PC-3 (cell line): Measurements from ENCODE around the gene MOB3A. TPM values are rescaled to one million over a fixed set of nuclear protein-coding genes. Genes with fewer than 3 reads are reported as not detected.

Experiments used
- ATAC-seq: fragments of 200-7000 bp; cut with Tn5 transposase; 2 replicates; pipeline ENCODE4 v1.9.1; 2020; ENCODE audit warnings: mild to moderate bottlenecking, moderate library complexity
- BruUV-seq: library from RNA; stranded (reverse); fragments of 400-500 nt; replicated peaks from 2 replicates; lab custom pipeline; 2021; lab: Mats Ljungman, UMichigan
- CTCF ChIA-PET: fragments of 300-600 bp; sonication (Branson Sonifier 250); formaldehyde crosslinking; loops from one replicate; lab custom pipeline; 2022; ENCODE audit warnings: antibody characterized with exemption; lab: Charles Lee
- POLR2A ChIA-PET: fragments of 300-600 bp; sonication (Branson Sonifier 250); formaldehyde crosslinking; loops from one replicate; lab custom pipeline; 2022; ENCODE audit warnings: antibody characterized with exemption; ENCODE audit not compliant: unreplicated experiment; lab: Charles Lee
- DNase-seq: peaks from one replicate; pipeline ENCODE4 v3.0.0-alpha.2; 2015
- H2AFZ ChIP-seq: fragments of 300-600 bp; sonication (generic); 2 replicates; pipeline ENCODE4 v1.6.0; 2016; ENCODE audit warnings: antibody characterized with exemption, low read length
- H3F3A ChIP-seq: fragments of 300-600 bp; sonication (generic); one replicate; pipeline ENCODE4 v1.6.0; 2017; ENCODE audit warnings: antibody characterized with exemption, low read length, control low read depth, mild to moderate bottlenecking; ENCODE audit not compliant: unreplicated experiment
- H3K27ac ChIP-seq: fragments of 300-600 bp; sonication (generic); 2 replicates; pipeline ENCODE4 v1.5.1; 2016; ENCODE audit warnings: mild to moderate bottlenecking, low read length
- H3K27me3 ChIP-seq: fragments of 300-600 bp; sonication (generic); 2 replicates; pipeline ENCODE4 v1.6.1; 2016; ENCODE audit warnings: low read length, mixed read lengths
- H3K36me3 ChIP-seq: fragments of 300-600 bp; sonication (generic); 2 replicates; pipeline ENCODE4 v1.6.1; 2016; ENCODE audit warnings: low read depth, mixed run types, low read length, mixed read lengths
- H3K4me1 ChIP-seq: fragments of 300-600 bp; sonication (generic); 2 replicates; pipeline ENCODE4 v1.5.1; 2016; ENCODE audit warnings: low read length; ENCODE audit not compliant: insufficient read depth
- H3K4me2 ChIP-seq: fragments of 300-600 bp; sonication (generic); 2 replicates; pipeline ENCODE4 v1.6.0; 2016; ENCODE audit warnings: low read length
- H3K4me3 ChIP-seq: fragments of 300-600 bp; sonication (generic); 2 replicates; pipeline ENCODE4 v1.5.1; 2016; ENCODE audit warnings: mild to moderate bottlenecking, low read length, mixed read lengths
- H3K79me2 ChIP-seq: fragments of 300-600 bp; sonication (generic); 2 replicates; pipeline ENCODE4 v1.6.1; 2017; ENCODE audit warnings: low read length, mixed read lengths
- H3K9ac ChIP-seq: fragments of 300-600 bp; sonication (generic); 2 replicates; pipeline ENCODE4 v1.6.0; 2016; ENCODE audit warnings: mild to moderate bottlenecking, low read length
- H3K9me2 ChIP-seq: fragments of 300-600 bp; sonication (generic); replicated peaks from 2 replicates; pipeline ENCODE4 v1.6.1; 2016; ENCODE audit warnings: mixed run types, low read length, mixed read lengths
- H3K9me3 ChIP-seq: fragments of 300-600 bp; sonication (generic); 2 replicates; pipeline ENCODE4 v1.6.1; 2016; ENCODE audit warnings: low read length, mixed read lengths
- H4K20me1 ChIP-seq: fragments of 300-600 bp; sonication (generic); 2 replicates; pipeline ENCODE4 v1.6.1; 2016; ENCODE audit warnings: low read length, mixed read lengths
- CTCF ChIP-seq: fragments of 300-600 bp; sonication (generic); conservative IDR thresholded peaks from 2 replicates; pipeline ENCODE4 v1.5.1; 2017; ENCODE audit warnings: antibody characterized with exemption, low read depth, mild to moderate bottlenecking, low read length
- EZH2 ChIP-seq: fragments of 300-600 bp; sonication (generic); IDR thresholded peaks from one replicate; pipeline ENCODE4 v1.6.1; 2017; ENCODE audit warnings: antibody characterized with exemption, mild to moderate bottlenecking, low read length; ENCODE audit not compliant: unreplicated experiment
- EZH2phosphoT487 ChIP-seq: fragments of 300-600 bp; sonication (generic); IDR thresholded peaks from 2 replicates; pipeline ENCODE4 v1.6.1; 2018; ENCODE audit warnings: mild to moderate bottlenecking, antibody characterized with exemption, low read length, borderline replicate concordance
- intact Hi-C: fragments of 100-400 bp; cut with micrococcal nuclease; formaldehyde crosslinking; loops from 2 replicates; pipeline ENCODE4 v1.9.0; 2023
- total RNA-seq: library from RNA; depleted of rRNA; stranded (reverse); fragments of >200 nt; gene quantifications from 2 replicates; pipeline ENCODE4 v1.2.3, GENCODE V29; 2014

MOB3A gene
- total RNA-seq, 1 experiment from 2014 or later = 15.1 TPM

- H3K4me3 ChIP-seq = no peak overlapping the region
- H3K79me2 ChIP-seq = no peaks in the 10 kb centered on the region
- ChIA-PET POLR2A (no interaction called here), CTCF (no interaction called here)
- H3K4me1 ChIP-seq = peaks cover 30% of the 10 kb centered on the region
- H3K27me3 ChIP-seq = no peaks in the 10 kb centered on the region
- ATAC-seq (no peak), DNase-seq (no peak)
- TF ChIP-seq EZH2 (no peak), EZH2phosphoT487 (no peak)
- no peak overlapping the region for H3K4me2 ChIP-seq
- H3K9me3 ChIP-seq = no peaks in the 10 kb centered on the region
- H3K9me2 ChIP-seq = no peaks in the 10 kb centered on the region
- H3K27ac ChIP-seq = no peak overlapping the region
- BruUV-seq = no TSS peak
- H3K9ac ChIP-seq = no peak overlapping the region
- H4K20me1 ChIP-seq = no peaks in the 10 kb centered on the region
- no peaks in the 10 kb centered on the region for H3K36me3 ChIP-seq
- no peak overlapping the region for H2AFZ ChIP-seq
- no peaks in the 10 kb centered on the region for H3F3A ChIP-seq
- intact Hi-C loops = no loop called here
Measured at GRCh38 chr19:2063824-2064223, 32.3 kb downstream of the MOB3A start.

GRCh38 chr19:2062770-2063169 is 33.4 kb downstream of the MOB3A start:
- ChIA-PET CTCF (no interaction called here), POLR2A (no interaction called here)

GRCh38 chr19:2062389-2062729 is 33.8 kb downstream of the MOB3A start:
- intact Hi-C loops = no loop called here
- DNase-seq (no peak), ATAC-seq (no peak)
- no peaks in the 10 kb centered on the region for H4K20me1 ChIP-seq
- H3K27ac ChIP-seq = peak overlapping the region; percentile 98
- no TSS peak for BruUV-seq
- peaks cover 31% of the 10 kb centered on the region for H3K4me1 ChIP-seq
- H3F3A ChIP-seq = no peaks in the 10 kb centered on the region
- H3K4me3 ChIP-seq = peak overlapping the region; percentile 78; the same call in 1 of the 2 replicates
- H3K9ac ChIP-seq = peak overlapping the region; percentile 89; the same call in 1 of the 2 replicates
- CTCF ChIA-PET = no interaction called here
- no peaks in the 10 kb centered on the region for H3K27me3 ChIP-seq
- H3K79me2 ChIP-seq = no peaks in the 10 kb centered on the region
- H3K4me2 ChIP-seq = peak overlapping the region; percentile 98
- no peaks in the 10 kb centered on the region for H3K9me3 ChIP-seq
- no peaks in the 10 kb centered on the region for H3K36me3 ChIP-seq
- POLR2A ChIA-PET = no interaction called here
- H2AFZ ChIP-seq = no peak overlapping the region
- TF ChIP-seq EZH2phosphoT487 (no peak), CTCF (no peak), EZH2 (no peak)
- no peaks in the 10 kb centered on the region for H3K9me2 ChIP-seq

More at GRCh38 chr19:2062770-2063169, 33.4 kb downstream of the MOB3A start:
- no peak for DNase-seq
- intact Hi-C loops = no loop called here
- no peak overlapping the region for H3K4me3 ChIP-seq
- no peaks in the 10 kb centered on the region for H3K36me3 ChIP-seq
- H3K9ac ChIP-seq = no peak overlapping the region
- no peak overlapping the region for H3K27ac ChIP-seq
- no peaks in the 10 kb centered on the region for H3K9me3 ChIP-seq
- TF ChIP-seq CTCF (no peak), EZH2phosphoT487 (no peak), EZH2 (no peak)
- BruUV-seq = no TSS peak
- H3K9me2 ChIP-seq = no peaks in the 10 kb centered on the region
- no peaks in the 10 kb centered on the region for H4K20me1 ChIP-seq
- no peak overlapping the region for H3K4me2 ChIP-seq
- no peaks in the 10 kb centered on the region for H3F3A ChIP-seq
- ATAC-seq = no peak
- H2AFZ ChIP-seq = no peak overlapping the region
- no peaks in the 10 kb centered on the region for H3K79me2 ChIP-seq
- H3K27me3 ChIP-seq = no peaks in the 10 kb centered on the region
- peaks cover 31% of the 10 kb centered on the region for H3K4me1 ChIP-seq
